ENCODE results near the gene CENPP.
A peak's percentile ranks its signal among the peaks of the same experiment; 100 is the strongest.

Gene CENPP

GRCh38 chr9:92325269-92325990 lies at the start of gene CENPP, which contains the start of gene NOL8:
TSS of gene CENPP (plus strand) at chr9:92325953.
TSS of gene NOL8 (minus strand) at chr9:92325350. CDS start at chr9:92324161, 1,189 bp downstream.
- H3K36me3 ChIP-seq (ENCODE audit: insufficient read depth, low read length) = peaks cover 15% of the 10 kb centered on the region

GRCh38 chr9:92276331-92277032 lies 49.3 kb upstream of the CENPP start:
- Histone ChIP-seq H3K27ac (ENCODE audit: low read depth, low read length) (no peak overlapping the region), H3K36me3 (ENCODE audit: insufficient read depth, low read length) (peaks cover 71% of the 10 kb centered on the region), H3K79me2 (ENCODE audit: control insufficient read depth, insufficient read depth, low read length, unreplicated experiment) (peaks cover 6% of the 10 kb centered on the region), H3K4me1 (ENCODE audit: control insufficient read depth, insufficient read depth, low read length, unreplicated experiment) (peaks cover 5% of the 10 kb centered on the region), H3K4me3 (ENCODE audit: low read depth, low read length) (no peak overlapping the region), H3K27me3 (ENCODE audit: insufficient read depth, low read length) (no peaks in the 10 kb centered on the region), H2AFZ (ENCODE audit: low read length, unreplicated experiment) (no peak overlapping the region)

More at GRCh38 chr9:92325269-92325990, at the start of gene CENPP, which contains the start of gene NOL8:
- no peaks in the 10 kb centered on the region for H3K27me3 ChIP-seq (ENCODE audit: insufficient read depth, low read length)
- peak within 1 kb of the TSS; percentile 91 for H3K27ac ChIP-seq (ENCODE audit: low read depth, low read length)
- H3K79me2 ChIP-seq (ENCODE audit: control insufficient read depth, insufficient read depth, low read length, unreplicated experiment) = peaks cover 29% of the 10 kb centered on the region
- H2AFZ ChIP-seq (ENCODE audit: low read length, unreplicated experiment) = peak within 1 kb of the TSS; percentile 89
- peak within 1 kb of the TSS; percentile 89 for H3K4me3 ChIP-seq (ENCODE audit: low read depth, low read length)
- H3K4me1 ChIP-seq (ENCODE audit: control insufficient read depth, insufficient read depth, low read length, unreplicated experiment) = peaks cover 11% of the 10 kb centered on the region

GRCh38 chr9:92278110-92278509 lies 47.6 kb upstream of the CENPP start:
- Histone ChIP-seq H2AFZ (ENCODE audit: low read length, unreplicated experiment) (no peak overlapping the region), H3K27ac (ENCODE audit: low read depth, low read length) (0 out of 2 replicates have a peak overlapping the region, but pooled peaks have one; percentile 1), H3K36me3 (ENCODE audit: insufficient read depth, low read length) (peaks cover 67% of the 10 kb centered on the region), H3K79me2 (ENCODE audit: control insufficient read depth, insufficient read depth, low read length, unreplicated experiment) (peaks cover 12% of the 10 kb centered on the region), H3K4me1 (ENCODE audit: control insufficient read depth, insufficient read depth, low read length, unreplicated experiment) (peaks cover 5% of the 10 kb centered on the region), H3K4me3 (ENCODE audit: low read depth, low read length) (no peak overlapping the region), H3K27me3 (ENCODE audit: insufficient read depth, low read length) (no peaks in the 10 kb centered on the region)

- Histone ChIP-seq H3K27me3 (ENCODE audit: insufficient read depth, low read length) (no peaks in the 10 kb centered on the region), H3K27ac (ENCODE audit: low read depth, low read length) (no peak overlapping the region), H3K36me3 (ENCODE audit: insufficient read depth, low read length) (peaks cover 63% of the 10 kb centered on the region), H3K79me2 (ENCODE audit: control insufficient read depth, insufficient read depth, low read length, unreplicated experiment) (peaks cover 18% of the 10 kb centered on the region), H2AFZ (ENCODE audit: low read length, unreplicated experiment) (no peak overlapping the region), H3K4me3 (ENCODE audit: low read depth, low read length) (no peak overlapping the region), H3K4me1 (ENCODE audit: control insufficient read depth, insufficient read depth, low read length, unreplicated experiment) (peaks cover 5% of the 10 kb centered on the region)
Measured at GRCh38 chr9:92279302-92279701, 46.5 kb upstream of the CENPP start.

GRCh38 chr9:92289708-92290390 lies 35.9 kb upstream of the CENPP start:
- no peak overlapping the region for H2AFZ ChIP-seq (ENCODE audit: low read length, unreplicated experiment)
- H3K79me2 ChIP-seq (ENCODE audit: control insufficient read depth, insufficient read depth, low read length, unreplicated experiment) = peaks cover 81% of the 10 kb centered on the region
- peaks cover 40% of the 10 kb centered on the region for H3K36me3 ChIP-seq (ENCODE audit: insufficient read depth, low read length)
- H3K27ac ChIP-seq (ENCODE audit: low read depth, low read length) = no peak overlapping the region
- no peaks in the 10 kb centered on the region for H3K27me3 ChIP-seq (ENCODE audit: insufficient read depth, low read length)
- H3K4me3 ChIP-seq (ENCODE audit: low read depth, low read length) = 0 out of 2 replicates have a peak overlapping the region, but pooled peaks have one; percentile 90
- peaks cover 34% of the 10 kb centered on the region for H3K4me1 ChIP-seq (ENCODE audit: control insufficient read depth, insufficient read depth, low read length, unreplicated experiment)

GRCh38 chr9:92290785-92291429 lies 34.8 kb upstream of the CENPP start:
- Histone ChIP-seq H3K36me3 (ENCODE audit: insufficient read depth, low read length) (peaks cover 29% of the 10 kb centered on the region), H3K79me2 (ENCODE audit: control insufficient read depth, insufficient read depth, low read length, unreplicated experiment) (peaks cover 71% of the 10 kb centered on the region)

GRCh38 chr9:92291577-92291976 lies 34.2 kb upstream of the CENPP start:
- H3K4me3 ChIP-seq (ENCODE audit: low read depth, low read length) = peak overlapping the region; percentile 90
- peaks cover 70% of the 10 kb centered on the region for H3K79me2 ChIP-seq (ENCODE audit: control insufficient read depth, insufficient read depth, low read length, unreplicated experiment)
- peaks cover 28% of the 10 kb centered on the region for H3K36me3 ChIP-seq (ENCODE audit: insufficient read depth, low read length)
- no peak overlapping the region for H2AFZ ChIP-seq (ENCODE audit: low read length, unreplicated experiment)
- no peak overlapping the region for H3K27ac ChIP-seq (ENCODE audit: low read depth, low read length)
- no peaks in the 10 kb centered on the region for H3K27me3 ChIP-seq (ENCODE audit: insufficient read depth, low read length)
- peaks cover 35% of the 10 kb centered on the region for H3K4me1 ChIP-seq (ENCODE audit: control insufficient read depth, insufficient read depth, low read length, unreplicated experiment)

More at GRCh38 chr9:92290785-92291429, 34.8 kb upstream of the CENPP start:
- Histone ChIP-seq H3K4me1 (ENCODE audit: control insufficient read depth, insufficient read depth, low read length, unreplicated experiment) (peaks cover 35% of the 10 kb centered on the region), H3K27ac (ENCODE audit: low read depth, low read length) (peak overlapping the region; percentile 10; the same call in 1 of the 2 replicates), H2AFZ (ENCODE audit: low read length, unreplicated experiment) (no peak overlapping the region), H3K4me3 (ENCODE audit: low read depth, low read length) (peak overlapping the region; percentile 90), H3K27me3 (ENCODE audit: insufficient read depth, low read length) (no peaks in the 10 kb centered on the region)

- H3K4me1 ChIP-seq (ENCODE audit: control insufficient read depth, insufficient read depth, low read length, unreplicated experiment) = peaks cover 35% of the 10 kb centered on the region
- peak overlapping the region; percentile 69 for H3K27ac ChIP-seq (ENCODE audit: low read depth, low read length)
- no peaks in the 10 kb centered on the region for H3K27me3 ChIP-seq (ENCODE audit: insufficient read depth, low read length)
- peaks cover 23% of the 10 kb centered on the region for H3K36me3 ChIP-seq (ENCODE audit: insufficient read depth, low read length)
- peak overlapping the region; percentile 90 for H3K4me3 ChIP-seq (ENCODE audit: low read depth, low read length)
- H3K79me2 ChIP-seq (ENCODE audit: control insufficient read depth, insufficient read depth, low read length, unreplicated experiment) = peaks cover 64% of the 10 kb centered on the region
- H2AFZ ChIP-seq (ENCODE audit: low read length, unreplicated experiment) = no peak overlapping the region
Measured at GRCh38 chr9:92292338-92293074, 33.2 kb upstream of the CENPP start.

GRCh38 chr9:92293075-92293354 lies 32.7 kb upstream of the CENPP start:
- peak overlapping the region; percentile 90 for H3K4me3 ChIP-seq (ENCODE audit: low read depth, low read length)
- H3K4me1 ChIP-seq (ENCODE audit: control insufficient read depth, insufficient read depth, low read length, unreplicated experiment) = peaks cover 35% of the 10 kb centered on the region
- no peak overlapping the region for H2AFZ ChIP-seq (ENCODE audit: low read length, unreplicated experiment)
- peak overlapping the region; percentile 69 for H3K27ac ChIP-seq (ENCODE audit: low read depth, low read length)
- H3K36me3 ChIP-seq (ENCODE audit: insufficient read depth, low read length) = peaks cover 23% of the 10 kb centered on the region
- H3K27me3 ChIP-seq (ENCODE audit: insufficient read depth, low read length) = no peaks in the 10 kb centered on the region
- H3K79me2 ChIP-seq (ENCODE audit: control insufficient read depth, insufficient read depth, low read length, unreplicated experiment) = peaks cover 61% of the 10 kb centered on the region
